ENCODE results near the gene KIF11. TPM values are rescaled to one million over a fixed set of nuclear protein-coding genes. Genes with fewer than 3 reads are reported as not detected.

The KIF11 gene
- total and polyA plus RNA-seq, 2 of the 13 experiments (the other 11 are each of a cell fraction or from before 2014, with no cell fraction given): 8.7 to 38.4 TPM

DNA sequence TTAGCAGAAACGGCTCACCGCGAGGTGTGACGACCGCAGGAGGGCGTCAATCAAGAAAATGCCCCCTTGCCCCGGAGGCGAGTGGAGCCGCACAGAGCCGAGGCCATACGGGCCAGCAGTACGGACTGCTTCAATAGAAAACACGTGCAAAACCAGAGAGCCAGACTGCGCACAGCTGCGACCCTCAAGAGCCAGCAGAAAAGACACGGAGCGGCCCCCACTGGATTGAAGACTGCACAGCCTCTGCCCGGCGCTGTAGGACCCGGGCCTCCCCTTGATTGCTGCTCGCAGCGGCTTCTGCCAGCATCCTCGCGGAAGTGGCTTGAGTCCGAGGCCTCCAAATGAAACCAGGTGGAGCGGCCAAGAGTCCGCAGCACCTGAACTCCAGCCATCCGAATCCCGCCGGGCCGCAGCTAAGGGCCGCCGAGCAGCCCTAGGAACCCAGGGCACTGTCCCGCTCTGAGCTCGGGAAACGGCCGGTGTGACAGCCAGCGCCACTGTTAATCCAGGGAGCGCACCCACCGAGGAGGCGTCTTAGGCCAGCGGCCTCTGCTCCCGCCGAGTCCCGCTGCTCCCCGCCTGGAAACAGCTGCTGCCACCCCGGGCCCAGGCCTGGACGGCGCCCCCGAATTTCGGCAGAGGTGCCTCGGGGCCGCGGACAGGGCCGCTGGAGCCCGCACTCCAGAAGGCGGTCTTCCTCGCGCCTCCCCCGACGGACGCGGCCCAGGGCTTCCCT lies 96.2 kb downstream of the KIF11 start (continued):
- TF ChIP-seq ZNF318 (CRISPR knock-in tag; IDR thresholded peaks at IDR 0.05) (no peak), GABPA (IDR thresholded peaks at IDR 0.05; ENCODE audit: low read depth, low read length) (no peak), GABPA (CRISPR knock-in tag; IDR thresholded peaks at IDR 0.05; ENCODE audit: low read depth) (no peak), ARHGAP35 (CRISPR knock-in tag; IDR thresholded peaks at IDR 0.05; ENCODE audit: borderline replicate concordance) (no peak), ZSCAN9 (CRISPR knock-in tag; IDR thresholded peaks at IDR 0.05; ENCODE audit: borderline replicate concordance) (peak; percentile 82; the same call in 1 of the 2 replicates), SKIL (CRISPR knock-in tag; IDR thresholded peaks at IDR 0.05; ENCODE audit: borderline replicate concordance) (no peak), ZNF615 (CRISPR knock-in tag; IDR thresholded peaks at IDR 0.05; ENCODE audit: borderline replicate concordance) (no peak), SOX6 (IDR thresholded peaks at IDR 0.05) (no peak), SOX6 (CRISPR knock-in tag; IDR thresholded peaks at IDR 0.05) (peak; percentile 61; the same call in 1 of the 2 replicates), RXRA (CRISPR knock-in tag; IDR thresholded peaks at IDR 0.05) (peak; percentile 51; the same call in 1 of the 2 replicates), THYN1 (CRISPR knock-in tag; IDR thresholded peaks at IDR 0.05; ENCODE audit: borderline replicate concordance, low read depth) (no peak), ZSCAN22 (CRISPR knock-in tag; IDR thresholded peaks at IDR 0.05) (peak; percentile 31; the same call in 1 of the 2 replicates), HNRNPH1 (optimal IDR thresholded peaks at IDR 0.05; ENCODE audit: low read depth, low read length) (no peak), RELA (CRISPR knock-in tag; IDR thresholded peaks at IDR 0.05) (no peak), HHEX (CRISPR knock-in tag; IDR thresholded peaks at IDR 0.05) (no peak), SIN3B (IDR thresholded peaks at IDR 0.05; ENCODE audit: low read length) (no peak), MZF1 (CRISPR knock-in tag; IDR thresholded peaks at IDR 0.05; ENCODE audit: borderline replicate concordance) (no peak)
- TF ChIP-seq, protein P1, sequence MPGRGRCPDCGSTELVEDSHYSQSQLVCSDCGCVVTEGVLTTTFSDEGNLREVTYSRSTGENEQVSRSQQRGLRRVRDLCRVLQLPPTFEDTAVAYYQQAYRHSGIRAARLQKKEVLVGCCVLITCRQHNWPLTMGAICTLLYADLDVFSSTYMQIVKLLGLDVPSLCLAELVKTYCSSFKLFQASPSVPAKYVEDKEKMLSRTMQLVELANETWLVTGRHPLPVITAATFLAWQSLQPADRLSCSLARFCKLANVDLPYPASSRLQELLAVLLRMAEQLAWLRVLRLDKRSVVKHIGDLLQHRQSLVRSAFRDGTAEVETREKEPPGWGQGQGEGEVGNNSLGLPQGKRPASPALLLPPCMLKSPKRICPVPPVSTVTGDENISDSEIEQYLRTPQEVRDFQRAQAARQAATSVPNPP (CRISPR knock-in tag; IDR thresholded peaks at IDR 0.05): no peak; the same call in 1 of the 2 replicates

All from HepG2 (cell line).